ENCODE measurements around the gene SMIM38. TPM values are rescaled to one million over a fixed set of nuclear protein-coding genes. Genes with fewer than 3 reads are reported as not detected.

The SMIM38 gene
- total RNA-seq, 5 donors from 2014 or later (not counting 1 experiment from before 2014, with no cell fraction given): 0.12 to 1.7 (median 0.92) TPM

GRCh38 chr11:69150175-69150574 is 5.6 kb upstream of the SMIM38 start:
- Histone ChIP-seq H3K27me3 (replicated peaks in 1 of 2; ENCODE audit: control insufficient read depth in 2 of 2, extremely low read depth in 1 of 2, insufficient read depth in 2 of 2, low read length in 1 of 2) (peaks cover 0 to 11% of the 10 kb centered on the region in 2 experiments), H3K9me3 (no peaks in the 10 kb centered on the region), H3K27ac (ENCODE audit: low read length) (no peak overlapping the region), H3K4me1 (ENCODE audit: control insufficient read depth in 1 of 2, extremely low read depth in 1 of 2, insufficient read depth in 2 of 2, low read length in 2 of 2) (no peaks in the 10 kb centered on the region), H3K36me3 (ENCODE audit: control insufficient read depth in 2 of 2, extremely low read depth in 1 of 2, insufficient read depth in 1 of 2, low read length in 1 of 2) (no peaks in the 10 kb centered on the region), H3K4me3 (ENCODE audit: control insufficient read depth in 1 of 2, extremely low read depth in 1 of 2, low read length in 1 of 2) (no peak overlapping the region)
- ATAC-seq (replicated peaks in 1 of 4) (no peak), DNase-seq (no peak)
- Mint-ChIP-seq H3K27ac (no peak overlapping the region), H3K4me3 (no peak overlapping the region), H3K9me3 (peaks cover 15 to 22% (median 17%) of the 10 kb centered on the region in 3 donors), H3K36me3 (peaks cover 15% of the 10 kb centered on the region), H3K27me3 (peaks cover 0 to 4% of the 10 kb centered on the region in 2 donors), H3K4me1 (no peaks in the 10 kb centered on the region)
- POLR2A ChIA-PET: interaction anchor here in 1 of 2 donors (0.7 kb wide), 1 partner anchor 1266 kb away, joined by 12 read pairs; no protein-coding TSS in a partner anchor
- CTCF ChIA-PET: no interaction called here
- no CpG with 5 or more reads among the region's 3 CpGs for WGBS (ENCODE audit: insufficient coverage)

GRCh38 chr11:69151836-69152235 is 3.9 kb upstream of the SMIM38 start:
- Histone ChIP-seq H3K4me3 (ENCODE audit: control insufficient read depth in 1 of 2, extremely low read depth in 1 of 2, low read length in 1 of 2) (no peak overlapping the region), H3K36me3 (ENCODE audit: control insufficient read depth in 2 of 2, extremely low read depth in 1 of 2, insufficient read depth in 1 of 2, low read length in 1 of 2) (no peaks in the 10 kb centered on the region), H3K27me3 (replicated peaks in 1 of 2; ENCODE audit: control insufficient read depth in 2 of 2, extremely low read depth in 1 of 2, insufficient read depth in 2 of 2, low read length in 1 of 2) (peaks cover 0 to 27% of the 10 kb centered on the region in 2 experiments), H3K4me1 (ENCODE audit: control insufficient read depth in 1 of 2, extremely low read depth in 1 of 2, insufficient read depth in 2 of 2, low read length in 2 of 2) (no peaks in the 10 kb centered on the region), H3K9me3 (no peaks in the 10 kb centered on the region), H3K27ac (ENCODE audit: low read length) (no peak overlapping the region)
- WGBS (ENCODE audit: insufficient coverage): 94% methylated on average over 5 of the region's 10 CpGs
- Mint-ChIP-seq H3K4me3 (no peak overlapping the region), H3K9me3 (peaks cover 4 to 7% (median 5%) of the 10 kb centered on the region in 3 donors), H3K27ac (no peak overlapping the region), H3K4me1 (peaks cover 0 to 3% (median 2%) of the 10 kb centered on the region in 3 donors), H3K36me3 (peaks cover 6% of the 10 kb centered on the region), H3K27me3 (peaks cover 0 to 6% of the 10 kb centered on the region in 2 donors)
- POLR2A ChIA-PET: no interaction called here
- CTCF ChIA-PET: no interaction called here
- DNase-seq: no peak
- ATAC-seq (replicated peaks in 1 of 4): no peak

- H3K27ac Mint-ChIP-seq: no peak overlapping the region
- ChIA-PET CTCF (no interaction called here), POLR2A (no interaction called here)
- no peak for ATAC-seq (replicated peaks in 1 of 4)
- H3K4me1 ChIP-seq (ENCODE audit: control insufficient read depth in 1 of 2, extremely low read depth in 1 of 2, insufficient read depth in 2 of 2, low read length in 2 of 2): peaks cover 0 to 6% of the 10 kb centered on the region in 2 experiments
- peaks cover 0 to 35% of the 10 kb centered on the region in 2 experiments for H3K27me3 ChIP-seq (replicated peaks in 1 of 2; ENCODE audit: control insufficient read depth in 2 of 2, extremely low read depth in 1 of 2, insufficient read depth in 2 of 2, low read length in 1 of 2)
- no peaks in the 10 kb centered on the region for H3K9me3 ChIP-seq
- H3K27ac ChIP-seq (ENCODE audit: low read length): no peak overlapping the region
- peaks cover 6% of the 10 kb centered on the region for H3K36me3 Mint-ChIP-seq
- H3K4me1 Mint-ChIP-seq: peaks cover 0 to 3% (median 2%) of the 10 kb centered on the region in 3 donors
- H3K27me3 Mint-ChIP-seq: peaks cover 0 to 6% of the 10 kb centered on the region in 2 donors
- 78% methylated on average over 9 of the region's 23 CpGs for whole genome bisulfite sequencing (ENCODE audit: insufficient coverage)
- peaks cover 0 to 7% (median 4%) of the 10 kb centered on the region in 3 donors for H3K9me3 Mint-ChIP-seq
- H3K4me3 ChIP-seq (ENCODE audit: control insufficient read depth in 1 of 2, extremely low read depth in 1 of 2, low read length in 1 of 2): no peak overlapping the region
- no peak overlapping the region for H3K4me3 Mint-ChIP-seq
- no peaks in the 10 kb centered on the region for H3K36me3 ChIP-seq (ENCODE audit: control insufficient read depth in 2 of 2, extremely low read depth in 1 of 2, insufficient read depth in 1 of 2, low read length in 1 of 2)
- DNase-seq: no peak
Observed at GRCh38 chr11:69152733-69153421, 2.9 kb upstream of the SMIM38 start.

GRCh38 chr11:69153661-69154060 is 2.1 kb upstream of the SMIM38 start:
- Histone ChIP-seq H3K9me3 (no peaks in the 10 kb centered on the region), H3K27ac (ENCODE audit: low read length) (no peak overlapping the region), H3K4me1 (ENCODE audit: control insufficient read depth in 1 of 2, extremely low read depth in 1 of 2, insufficient read depth in 2 of 2, low read length in 2 of 2) (peaks cover 0 to 6% of the 10 kb centered on the region in 2 experiments), H3K27me3 (replicated peaks in 1 of 2; ENCODE audit: control insufficient read depth in 2 of 2, extremely low read depth in 1 of 2, insufficient read depth in 2 of 2, low read length in 1 of 2) (peaks cover 0 to 39% of the 10 kb centered on the region in 2 experiments), H3K36me3 (ENCODE audit: control insufficient read depth in 2 of 2, extremely low read depth in 1 of 2, insufficient read depth in 1 of 2, low read length in 1 of 2) (no peaks in the 10 kb centered on the region), H3K4me3 (ENCODE audit: control insufficient read depth in 1 of 2, extremely low read depth in 1 of 2, low read length in 1 of 2) (no peak overlapping the region)
- H3K36me3 Mint-ChIP-seq: peaks cover 4% of the 10 kb centered on the region
- H3K9me3 Mint-ChIP-seq: peaks cover 0 to 7% (median 4%) of the 10 kb centered on the region in 3 donors
- no peak for ATAC-seq (replicated peaks in 1 of 4)
- no peak overlapping the region for H3K27ac Mint-ChIP-seq
- H3K4me3 Mint-ChIP-seq: no peak overlapping the region
- POLR2A ChIA-PET: no interaction called here
- no CpG with 5 or more reads among the region's 7 CpGs for WGBS (ENCODE audit: insufficient coverage)
- CTCF ChIA-PET: no interaction called here
- peaks cover 0 to 6% of the 10 kb centered on the region in 2 donors for H3K27me3 Mint-ChIP-seq
- DNase-seq: no peak
- peaks cover 0 to 3% (median 2%) of the 10 kb centered on the region in 3 donors for H3K4me1 Mint-ChIP-seq

GRCh38 chr11:69154211-69154913 is 1.4 kb upstream of the SMIM38 start:
- H3K27me3 ChIP-seq (replicated peaks in 1 of 2; ENCODE audit: control insufficient read depth in 2 of 2, extremely low read depth in 1 of 2, insufficient read depth in 2 of 2, low read length in 1 of 2): peaks cover 0 to 43% of the 10 kb centered on the region in 2 experiments
- ATAC-seq (replicated peaks in 1 of 4) (no peak), DNase-seq (no peak)
- H3K9me3 ChIP-seq: no peaks in the 10 kb centered on the region
- POLR2A ChIA-PET: no interaction called here
- H3K27ac Mint-ChIP-seq: no peak overlapping the region
- peaks cover 0 to 4% (median 3%) of the 10 kb centered on the region in 3 donors for H3K9me3 Mint-ChIP-seq
- H3K4me1 Mint-ChIP-seq: peaks cover 0 to 3% (median 2%) of the 10 kb centered on the region in 3 donors
- H3K36me3 Mint-ChIP-seq: no peaks in the 10 kb centered on the region
- no peak overlapping the region for H3K4me3 ChIP-seq (ENCODE audit: control insufficient read depth in 1 of 2, extremely low read depth in 1 of 2, low read length in 1 of 2)
- CTCF ChIA-PET: no interaction called here
- 91% methylated on average over 18 of the region's 21 CpGs for WGBS (ENCODE audit: insufficient coverage)
- peaks cover 0 to 6% of the 10 kb centered on the region in 2 experiments for H3K4me1 ChIP-seq (ENCODE audit: control insufficient read depth in 1 of 2, extremely low read depth in 1 of 2, insufficient read depth in 2 of 2, low read length in 2 of 2)
- no peaks in the 10 kb centered on the region for H3K36me3 ChIP-seq (ENCODE audit: control insufficient read depth in 2 of 2, extremely low read depth in 1 of 2, insufficient read depth in 1 of 2, low read length in 1 of 2)
- no peak overlapping the region for H3K4me3 Mint-ChIP-seq
- no peak overlapping the region for H3K27ac ChIP-seq (ENCODE audit: low read length)
- peaks cover 0 to 3% of the 10 kb centered on the region in 2 donors for H3K27me3 Mint-ChIP-seq

- no peak for DNase-seq
- Mint-ChIP-seq H3K27me3 (peaks cover 0 to 3% of the 10 kb centered on the region in 2 donors), H3K27ac (no peak overlapping the region), H3K4me3 (no peak overlapping the region), H3K9me3 (peaks cover 0 to 4% (median 3%) of the 10 kb centered on the region in 3 donors), H3K36me3 (no peaks in the 10 kb centered on the region), H3K4me1 (peaks cover 0 to 3% (median 2%) of the 10 kb centered on the region in 3 donors)
- no peak for ATAC-seq (replicated peaks in 1 of 4)
- Histone ChIP-seq H3K27ac (ENCODE audit: low read length) (no peak overlapping the region), H3K36me3 (ENCODE audit: control insufficient read depth in 2 of 2, extremely low read depth in 1 of 2, insufficient read depth in 1 of 2, low read length in 1 of 2) (no peaks in the 10 kb centered on the region), H3K27me3 (replicated peaks in 1 of 2; ENCODE audit: control insufficient read depth in 2 of 2, extremely low read depth in 1 of 2, insufficient read depth in 2 of 2, low read length in 1 of 2) (peaks cover 0 to 44% of the 10 kb centered on the region in 2 experiments), H3K4me3 (ENCODE audit: control insufficient read depth in 1 of 2, extremely low read depth in 1 of 2, low read length in 1 of 2) (no peak overlapping the region), H3K9me3 (no peaks in the 10 kb centered on the region), H3K4me1 (ENCODE audit: control insufficient read depth in 1 of 2, extremely low read depth in 1 of 2, insufficient read depth in 2 of 2, low read length in 2 of 2) (peaks cover 0 to 6% of the 10 kb centered on the region in 2 experiments)
- ChIA-PET POLR2A (no interaction called here), CTCF (no interaction called here)
- 90% methylated on average over 2 of the region's 10 CpGs for WGBS (ENCODE audit: insufficient coverage)
Observed at GRCh38 chr11:69154938-69155301, 815 bp upstream of the SMIM38 start.

Measured in T-cell (primary cell).